Small intestine (tissue), 16 donors: Measurements from ENCODE around the gene STUM. TPM values are rescaled to one million over a fixed set of nuclear protein-coding genes. Genes with fewer than 3 reads are reported as not detected.
"Not testable (repeated sequence)": the region's sequence is repeated elsewhere in the genome, so short reads cannot be mapped to it uniquely, and the experiment has no call there.

Source experiments
- DNase-seq, 2 donors: peaks; one replicate each; pipeline versions ENCODE4 v3.0.0 to v3.0.0-alpha.2; 2013
- FAIRE-seq: peaks from 2 replicates; lab custom pipeline; 2012; peaks lifted over from hg19 to GRCh38; lab: Jason Lieb, UNC
- H3K27ac ChIP-seq, 3 donors: one replicate each; pipeline ENCODE4 v1.5.1; 2013; ENCODE audit warnings: low read length in 2 of 3, mild to moderate bottlenecking in 2 of 3, control low read depth in 1 of 3, inconsistent platforms in 1 of 3, low read depth in 1 of 3, moderate library complexity in 1 of 3
- H3K27me3 ChIP-seq, 3 donors: one replicate each; pipeline ENCODE4 v1.6.1; 2013; ENCODE audit warnings: low read length in 3 of 3, inconsistent platforms in 1 of 3; ENCODE audit not compliant: control insufficient read depth in 3 of 3, insufficient read depth in 3 of 3
- H3K36me3 ChIP-seq, 3 donors: one replicate each; pipeline ENCODE4 v1.6.1; 2013; ENCODE audit warnings: low read length in 3 of 3, inconsistent platforms in 1 of 3, low read depth in 1 of 3, mild to moderate bottlenecking in 1 of 3, moderate library complexity in 1 of 3; ENCODE audit not compliant: control insufficient read depth in 3 of 3, insufficient read depth in 2 of 3
- H3K4me1 ChIP-seq, 3 donors: one replicate each; pipeline ENCODE4 v1.6.1; 2013; ENCODE audit warnings: low read length in 2 of 3, inconsistent platforms in 1 of 3, low read depth in 1 of 3, mild to moderate bottlenecking in 1 of 3, moderate library complexity in 1 of 3; ENCODE audit not compliant: control insufficient read depth in 3 of 3, insufficient read depth in 2 of 3
- H3K4me3 ChIP-seq, 3 donors: one replicate each; pipeline ENCODE4 v1.5.1; 2013; ENCODE audit warnings: low read length in 3 of 3, control low read depth in 1 of 3, inconsistent platforms in 1 of 3, low read depth in 1 of 3, mild to moderate bottlenecking in 1 of 3, moderate library complexity in 1 of 3
- H3K9me3 ChIP-seq, 2 donors: one replicate each; pipeline ENCODE4 v1.6.1; 2013; ENCODE audit warnings: low read depth in 1 of 2, low read length in 1 of 2; ENCODE audit not compliant: control insufficient read depth in 2 of 2, insufficient read depth in 1 of 2
- WGBS, 3 donors: extraction: QIAGEN DNeasy Blood & Tissue Kit; methylation state at CpG; one replicate each; pipeline ENCODE4 v1.1.7; 2013; 5-methylcytosine and 5-hydroxymethylcytosine counted together
- long read RNA-seq, 10 donors: transcript quantifications; one replicate each; lab custom pipeline, GENCODE V29; 2026
- polyA plus RNA-seq, 4 donors: library from polyadenylated mRNA; stranded (reverse) in 3 of 4; unstranded in 1 of 4; fragments of 200-250 nt in 3 of 4; fragments of 120-200 nt in 1 of 4; gene quantifications; one replicate each; pipeline versions ENCODE4 v1.2.1 to v1.2.3, GENCODE V29; 2013
- donor health status: healthy with polysubstance abuse.
- donor health status: control.
- donor health status: control.
- donor health status: Bipolar disorder and iron deficiency.
- donor health status: healthy.

Gene STUM, protein sequence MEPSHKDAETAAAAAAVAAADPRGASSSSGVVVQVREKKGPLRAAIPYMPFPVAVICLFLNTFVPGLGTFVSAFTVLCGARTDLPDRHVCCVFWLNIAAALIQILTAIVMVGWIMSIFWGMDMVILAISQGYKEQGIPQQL
- polyA plus RNA-seq: 1 to 10 TPM in 2 of 4 donors, under 1 TPM in 2; under 0.01 to 9.6 (median 0.55) TPM
- long read RNA-seq, donor 1: 0 reads
- long read RNA-seq, donor 2: 0 reads
- long read RNA-seq, donor 3: 0 reads
- long read RNA-seq, donor 4: 0 reads
- long read RNA-seq, donor 5: 0 reads
- long read RNA-seq, donor 6: 0 reads
- long read RNA-seq, donor 7: 0 reads
- long read RNA-seq, donor 8: 0 reads
- long read RNA-seq, donor 9: 0 reads
- long read RNA-seq, donor 10: 0 reads

DNA sequence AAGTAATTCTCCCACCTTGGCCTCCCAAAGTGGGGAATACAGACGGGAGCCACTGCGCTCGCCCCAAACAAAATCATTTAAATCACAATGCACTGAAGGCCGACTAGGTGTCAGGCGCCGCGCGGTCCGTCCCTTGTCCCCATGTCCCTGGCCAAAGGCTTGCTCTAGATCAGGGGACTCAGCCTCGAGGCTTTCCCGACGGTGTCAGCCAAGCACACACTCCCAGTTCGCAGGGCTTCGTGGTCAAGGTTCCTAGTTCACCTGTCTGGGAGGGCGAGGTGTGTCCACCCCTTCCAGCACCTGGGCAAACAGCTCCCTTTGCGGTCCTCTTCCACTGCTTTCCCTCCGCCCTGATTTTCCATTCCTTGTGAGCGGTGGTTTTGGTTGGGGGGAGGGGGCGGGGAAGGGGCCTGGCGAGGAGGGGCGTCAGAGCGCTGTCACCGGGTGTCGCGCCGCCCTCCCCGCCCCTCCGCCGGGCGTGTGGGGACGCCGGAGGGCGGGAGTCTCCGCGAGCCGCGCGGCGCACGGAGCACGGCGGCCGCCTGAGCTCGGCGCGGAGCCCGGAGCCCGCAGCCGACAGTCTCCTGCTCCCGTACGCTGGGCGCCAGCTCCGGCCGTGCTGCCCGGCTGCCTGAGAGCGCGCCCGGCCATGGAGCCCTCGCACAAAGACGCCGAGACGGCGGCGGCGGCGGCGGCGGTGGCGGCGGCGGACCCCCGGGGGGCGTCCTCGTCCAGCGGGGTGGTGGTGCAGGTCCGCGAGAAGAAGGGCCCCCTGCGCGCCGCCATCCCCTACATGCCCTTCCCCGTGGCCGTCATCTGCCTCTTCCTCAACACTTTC lies at the start of gene STUM:
STUM (plus strand) TSS at position 509 of the 838 bp plus-strand sequence; CDS start at position 650, 141 bp downstream.
- H3K27ac ChIP-seq: peak within 1 kb of the TSS in 1 of 3 donors; percentile 60
- DNase-seq: peak; percentile 56 to 71
- H3K9me3 ChIP-seq: no peaks in the 10 kb centered on the region

DNA sequence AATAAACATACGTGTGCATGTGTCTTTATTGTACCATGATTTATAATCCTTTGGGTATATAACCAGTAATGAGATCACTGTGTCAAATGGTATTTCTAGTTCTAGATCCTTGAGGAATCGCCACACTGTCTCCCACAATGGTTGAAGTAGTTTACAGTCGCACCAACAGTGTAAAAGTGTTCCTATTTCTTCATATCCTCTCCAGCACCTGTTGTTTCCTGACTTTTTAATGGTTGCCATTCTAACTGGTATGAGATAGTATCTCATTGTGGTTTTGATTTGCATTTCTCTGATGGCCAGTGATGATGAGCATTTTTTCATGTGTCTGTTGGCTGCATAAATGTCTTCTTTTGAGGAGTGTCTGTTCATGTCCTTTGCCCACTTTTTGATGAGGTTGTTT lies 48.9 kb upstream of the STUM start:
- not testable (repeated sequence) for DNase-seq, H3K27me3 ChIP-seq, FAIRE-seq, H3K27ac ChIP-seq, H3K36me3 ChIP-seq, H3K9me3 ChIP-seq, H3K4me3 ChIP-seq
- peaks cover 0 to 12% (median 0%) of the 10 kb centered on the region in 3 donors for H3K4me1 ChIP-seq
- WGBS, 3 donors: 82 to 92% (median 88%) methylated on average over 3 of the region's 3 CpGs

More for the DNA sequence above, at the start of gene STUM:
- H3K27me3 ChIP-seq: peaks cover 0 to 18% (median 4%) of the 10 kb centered on the region in 3 donors
- peak within 1 kb of the TSS; percentile 38 to 59 (median 40) for H3K4me3 ChIP-seq
- no peaks in the 10 kb centered on the region for H3K36me3 ChIP-seq
- 0 to 1% (median 1%) methylated on average over 36 to 82 of the region's 82 CpGs for WGBS, 3 donors
- peaks cover 2 to 28% (median 8%) of the 10 kb centered on the region in 3 donors for H3K4me1 ChIP-seq
- FAIRE-seq: no peak

DNA sequence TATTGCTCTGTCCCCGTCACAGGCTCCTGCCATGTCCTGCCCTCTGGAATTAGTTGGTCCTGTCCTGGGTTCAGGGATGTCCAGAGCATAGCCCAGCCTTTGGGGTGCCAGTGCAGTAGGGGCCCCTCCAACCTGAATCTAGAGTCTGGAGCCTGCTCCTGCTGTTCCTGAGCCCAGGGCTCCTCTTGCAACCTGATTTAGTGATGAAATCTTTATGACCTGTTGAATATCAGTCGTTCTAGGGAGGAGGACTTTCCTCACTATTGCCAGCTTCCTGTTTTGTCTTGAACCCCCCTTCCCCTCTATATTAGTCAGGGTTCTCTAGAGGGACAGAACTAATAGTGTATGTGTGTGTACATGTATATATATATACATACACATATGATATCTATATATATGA lies 42.5 kb upstream of the STUM start:
- H3K4me3 ChIP-seq: no peak overlapping the region
- H3K27ac ChIP-seq: no peak overlapping the region
- DNase-seq: no peak
- peaks cover 0 to 24% (median 3%) of the 10 kb centered on the region in 3 donors for H3K27me3 ChIP-seq
- FAIRE-seq: no peak
- no peaks in the 10 kb centered on the region for H3K4me1 ChIP-seq
- H3K9me3 ChIP-seq: no peaks in the 10 kb centered on the region
- 47 to 60% (median 52%) methylated on average over 2 of the region's 2 CpGs for WGBS, 3 donors
- H3K36me3 ChIP-seq: no peaks in the 10 kb centered on the region

DNA sequence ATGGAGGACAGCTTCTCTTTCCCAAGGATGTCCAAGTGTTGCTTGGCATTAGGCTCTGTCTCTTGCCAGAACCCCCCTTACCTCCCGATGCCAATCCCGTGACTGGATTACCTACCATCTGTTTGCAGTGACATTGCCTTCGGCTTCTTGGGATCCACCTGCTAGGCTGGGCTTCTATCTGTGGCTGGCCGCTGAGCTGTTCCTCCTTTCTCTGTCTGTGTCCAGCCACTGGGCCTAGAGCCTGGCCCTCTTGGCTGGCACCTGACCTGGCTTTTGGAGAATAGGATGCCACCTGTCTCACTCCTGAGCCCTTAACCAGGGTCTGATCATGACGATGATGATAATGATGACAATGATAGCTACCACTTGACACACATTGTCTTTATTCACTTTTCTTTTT lies 41.6 kb upstream of the STUM start:
- 95 to 97% (median 97%) methylated on average over 5 of the region's 5 CpGs for WGBS, 3 donors
- H3K27me3 ChIP-seq: peaks cover 0 to 24% (median 3%) of the 10 kb centered on the region in 3 donors

DNA sequence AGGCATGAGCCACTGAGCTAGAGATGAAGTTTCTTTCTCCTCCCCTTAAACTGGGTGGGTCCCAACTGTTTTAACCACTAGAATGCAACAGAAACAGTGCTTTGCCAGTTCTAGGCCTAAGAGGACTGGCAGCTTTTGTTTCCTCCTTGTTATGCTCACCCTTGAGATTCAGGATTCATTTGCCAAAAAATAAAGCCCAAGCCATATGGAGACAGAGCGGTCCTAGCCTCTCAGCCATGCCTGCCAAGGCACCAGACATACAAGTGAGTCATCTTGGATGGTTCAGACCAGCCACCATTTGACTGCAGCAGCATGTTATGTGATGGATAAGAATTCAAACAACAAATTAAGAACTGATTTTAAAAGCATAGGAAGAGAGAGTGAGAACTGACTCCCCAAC lies 38.1 kb upstream of the STUM start:
- WGBS, 3 donors: 82 to 86% (median 84%) methylated on average over 1 of the region's 1 CpG
- Histone ChIP-seq H3K4me1 (no peaks in the 10 kb centered on the region), H3K27ac (no peak overlapping the region), H3K4me3 (no peak overlapping the region), H3K9me3 (no peaks in the 10 kb centered on the region), H3K36me3 (no peaks in the 10 kb centered on the region), H3K27me3 (peaks cover 0 to 15% (median 0%) of the 10 kb centered on the region in 3 donors)
- no peak for DNase-seq
- FAIRE-seq: no peak

More for the DNA sequence above, 41.6 kb upstream of the STUM start:
- H3K27ac ChIP-seq: no peak overlapping the region
- no peak for DNase-seq
- H3K4me1 ChIP-seq: no peaks in the 10 kb centered on the region
- no peak for FAIRE-seq
- H3K4me3 ChIP-seq: no peak overlapping the region
- no peaks in the 10 kb centered on the region for H3K9me3 ChIP-seq
- H3K36me3 ChIP-seq: no peaks in the 10 kb centered on the region

DNA sequence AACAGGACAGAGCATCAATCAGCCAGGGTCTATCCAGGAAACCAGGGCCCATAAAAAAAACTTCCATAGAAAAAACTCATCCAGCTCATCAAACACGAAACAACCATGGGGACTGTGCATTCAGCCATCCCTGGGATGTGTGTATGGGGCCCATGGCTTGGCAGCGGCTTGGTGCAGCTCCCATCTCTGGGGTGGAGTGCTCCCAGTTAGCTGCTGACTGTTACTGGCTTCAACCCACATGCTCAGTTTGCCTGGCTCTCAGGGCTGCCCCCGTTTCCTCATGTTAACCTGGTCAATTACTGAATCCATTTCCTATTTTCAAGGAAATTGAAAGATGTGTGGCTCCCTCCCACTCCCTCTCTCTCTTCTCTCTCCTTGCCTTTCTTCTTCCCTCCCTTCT lies 37.3 kb upstream of the STUM start:
- DNase-seq: no peak
- peaks cover 0 to 11% (median 0%) of the 10 kb centered on the region in 3 donors for H3K27me3 ChIP-seq
- 74 to 83% (median 77%) methylated on average over 3 of the region's 3 CpGs for WGBS, 3 donors
- no peaks in the 10 kb centered on the region for H3K36me3 ChIP-seq
- H3K9me3 ChIP-seq: no peaks in the 10 kb centered on the region
- FAIRE-seq: no peak
- H3K4me1 ChIP-seq: no peaks in the 10 kb centered on the region
- H3K27ac ChIP-seq: no peak overlapping the region
- no peak overlapping the region for H3K4me3 ChIP-seq

DNA sequence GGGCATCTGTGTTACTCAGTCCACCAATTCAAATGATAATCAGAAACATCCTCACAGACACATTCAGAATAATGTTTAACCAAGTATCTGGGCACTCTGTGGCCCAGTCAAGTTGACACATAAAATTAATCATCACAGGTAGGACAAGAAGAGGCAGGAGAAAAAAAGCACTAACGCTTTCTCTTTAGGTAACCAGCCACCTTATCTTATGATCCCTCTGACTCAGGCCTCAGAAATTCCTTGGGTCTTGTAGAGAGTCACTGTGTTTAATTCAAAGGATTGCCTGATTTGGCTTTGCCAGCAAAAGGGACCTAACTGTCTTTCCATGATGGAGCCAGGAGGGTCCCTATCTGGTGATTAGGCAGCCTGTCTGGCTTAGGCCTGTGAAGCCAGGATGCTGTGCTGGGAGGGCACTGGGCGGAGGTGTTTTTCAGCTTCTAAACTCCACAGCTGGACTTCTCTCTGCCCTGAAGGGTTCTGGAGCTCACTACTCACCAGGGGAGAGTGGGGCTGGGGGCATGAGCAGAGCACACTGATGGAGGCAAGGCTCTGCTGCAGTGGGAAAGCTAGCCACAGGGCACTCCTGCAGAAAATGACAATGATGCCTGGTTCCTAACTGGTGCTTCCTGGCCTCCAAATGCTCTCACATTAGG lies 36.4 kb upstream of the STUM start:
- Histone ChIP-seq H3K27ac (no peak overlapping the region), H3K27me3 (peaks cover 0 to 13% (median 0%) of the 10 kb centered on the region in 3 donors), H3K4me3 (no peak overlapping the region), H3K36me3 (no peaks in the 10 kb centered on the region), H3K9me3 (no peaks in the 10 kb centered on the region), H3K4me1 (no peaks in the 10 kb centered on the region)
- WGBS, 3 donors: 61 to 89% (median 80%) methylated on average over 2 of the region's 2 CpGs
- no peak for FAIRE-seq
- DNase-seq: no peak

DNA sequence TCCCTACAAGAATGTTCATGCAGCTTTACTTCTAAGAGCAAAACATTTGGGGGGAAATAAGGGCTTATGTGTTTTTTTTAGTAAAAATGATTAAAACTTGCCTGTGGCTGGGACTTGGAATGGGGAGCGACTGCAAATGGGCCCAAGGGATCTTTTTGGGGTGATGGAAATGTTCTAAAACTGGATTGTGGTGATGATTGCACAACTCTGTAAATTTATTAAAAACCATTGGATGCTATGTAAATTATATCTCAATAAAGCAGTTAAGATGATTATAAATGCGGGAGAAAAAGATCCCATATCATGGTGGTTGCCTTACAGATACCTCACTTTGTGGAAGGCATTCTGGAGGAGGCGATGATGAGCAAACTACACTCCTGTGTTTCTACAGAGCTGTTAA lies 30.2 kb upstream of the STUM start:
- Histone ChIP-seq H3K4me3 (no peak overlapping the region), H3K9me3 (no peaks in the 10 kb centered on the region), H3K36me3 (no peaks in the 10 kb centered on the region), H3K4me1 (no peaks in the 10 kb centered on the region), H3K27me3 (peaks cover 0 to 19% (median 0%) of the 10 kb centered on the region in 3 donors), H3K27ac (no peak overlapping the region)
- DNase-seq (no peak), FAIRE-seq (no peak)
- 89 to 98% (median 96%) methylated on average over 3 of the region's 3 CpGs for WGBS, 3 donors
